A673 (cell line): ENCODE measurements around the gene MS4A12. TPM values are rescaled to one million over a fixed set of nuclear protein-coding genes. Genes with fewer than 3 reads are reported as not detected.

ENCODE experiments used
- BruUV-seq: library from RNA; stranded (reverse); fragments of 400-500 nt; replicated peaks from 2 replicates; lab custom pipeline; 2021; lab: Mats Ljungman, UMichigan
- CTCF ChIA-PET: fragments of 300-600 bp; sonication (Branson Sonifier 250); formaldehyde crosslinking; loops from one replicate; lab custom pipeline; 2022; ENCODE audit warnings: antibody characterized with exemption; lab: Charles Lee
- POLR2A ChIA-PET: fragments of 300-600 bp; sonication (Branson Sonifier 250); formaldehyde crosslinking; loops from one replicate; lab custom pipeline; 2022; ENCODE audit warnings: antibody characterized with exemption; ENCODE audit not compliant: low non-redundant PET; lab: Charles Lee
- DNase-seq: peaks from one replicate; pipeline ENCODE4 v3.0.0-alpha.2; 2015; ENCODE audit warnings: low spot score
- H3K27ac ChIP-seq: fragments of 200-600 bp; sonication (generic); 2 replicates; pipeline ENCODE4 v1.5.1; 2016; ENCODE audit warnings: mixed run types, low read depth, mild to moderate bottlenecking, mixed read lengths, antibody characterized with exemption, low read length; ENCODE audit not compliant: poor library complexity, severe bottlenecking
- H3K27me3 ChIP-seq: fragments of 200-600 bp; sonication (generic); replicated peaks from 2 replicates; pipeline ENCODE4 v1.6.1; 2017; ENCODE audit warnings: mixed run types, low read depth, mild to moderate bottlenecking, mixed read lengths, antibody characterized with exemption, low read length; ENCODE audit not compliant: insufficient read depth, poor library complexity
- H3K36me3 ChIP-seq: fragments of 200-600 bp; sonication (generic); 2 replicates; pipeline ENCODE4 v1.6.1; 2016; ENCODE audit warnings: mixed run types, mild to moderate bottlenecking, mixed read lengths, antibody characterized with exemption, low read length; ENCODE audit not compliant: insufficient read depth, poor library complexity, severe bottlenecking
- H3K4me1 ChIP-seq: fragments of 200-600 bp; sonication (generic); 2 replicates; pipeline ENCODE4 v1.6.1; 2017; ENCODE audit warnings: mixed run types, mild to moderate bottlenecking, mixed read lengths, antibody characterized with exemption, low read length; ENCODE audit not compliant: insufficient read depth, poor library complexity, severe bottlenecking
- H3K4me3 ChIP-seq: fragments of 200-600 bp; sonication (generic); 2 replicates; pipeline ENCODE4 v1.5.1; 2016; ENCODE audit warnings: low read depth, mixed run types, mild to moderate bottlenecking, mixed read lengths, low read length; ENCODE audit not compliant: poor library complexity, severe bottlenecking
- H3K9me3 ChIP-seq: fragments of 200-600 bp; sonication (generic); 2 replicates; pipeline ENCODE4 v1.6.1; 2016; ENCODE audit warnings: mixed run types, low read depth, mild to moderate bottlenecking, mixed read lengths, antibody characterized with exemption, low read length; ENCODE audit not compliant: poor library complexity, severe bottlenecking
- EZH2 ChIP-seq: fragments of 200-600 bp; sonication (generic); IDR thresholded peaks from 2 replicates; pipeline ENCODE4 v1.6.1; 2017; ENCODE audit warnings: borderline replicate concordance, low read depth, mild to moderate bottlenecking, mixed read lengths, antibody characterized with exemption, low read length; ENCODE audit not compliant: poor library complexity, severe bottlenecking
- intact Hi-C: fragments of 100-400 bp; cut with micrococcal nuclease; formaldehyde crosslinking; loops from one replicate; pipeline ENCODE4 v1.10.0; 2022; ENCODE audit not compliant: unreplicated experiment
- total RNA-seq: library from RNA; stranded (reverse); gene quantifications from 2 replicates; pipeline ENCODE4 v1.2.3, GENCODE V29; 2021
- TF ChIP-seq, protein P1 (sequence below): fragments of 300-800, 200-600 bp; sonication (generic); conservative IDR thresholded peaks from 2 replicates; pipeline ENCODE4 v1.5.1; 2017; ENCODE audit warnings: low read depth, mild to moderate bottlenecking, antibody characterized with exemption, low read length, moderate library complexity, mixed read lengths

Gene MS4A12
- total RNA-seq, 1 experiment from 2014 or later: not detected

DNA sequence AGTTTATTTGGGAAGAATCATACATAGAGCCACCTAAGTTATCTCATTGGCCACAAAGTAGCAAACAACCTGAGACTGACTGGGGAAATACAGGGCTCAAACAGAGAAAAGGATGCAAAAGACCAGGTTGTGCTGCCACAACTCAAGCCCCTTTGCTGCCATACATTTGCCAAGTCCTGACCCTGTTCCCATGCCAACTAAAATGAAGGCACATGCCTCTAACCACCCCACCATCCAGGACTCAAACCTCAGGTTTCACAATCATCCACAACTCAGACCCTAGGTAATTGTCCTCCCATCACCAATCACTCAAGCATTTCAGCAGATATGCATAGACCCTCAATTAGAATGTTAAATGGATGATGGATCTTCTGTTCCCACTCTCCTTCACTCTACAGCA lies 38.4 kb upstream of the MS4A12 start:
- BruUV-seq: no TSS peak
- Histone ChIP-seq H3K4me1 (no peaks in the 10 kb centered on the region), H3K9me3 (no peaks in the 10 kb centered on the region), H3K27ac (no peak overlapping the region), H3K36me3 (no peaks in the 10 kb centered on the region), H3K27me3 (peaks cover 6% of the 10 kb centered on the region), H3K4me3 (no peak overlapping the region)
- intact Hi-C loops: no loop called here
- ChIA-PET CTCF (no interaction called here), POLR2A (interaction anchor here (1.0 kb wide), 1 partner anchor 230 kb away, joined by 3 read pairs; no protein-coding TSS in a partner anchor)
- TF ChIP-seq, protein P1, sequence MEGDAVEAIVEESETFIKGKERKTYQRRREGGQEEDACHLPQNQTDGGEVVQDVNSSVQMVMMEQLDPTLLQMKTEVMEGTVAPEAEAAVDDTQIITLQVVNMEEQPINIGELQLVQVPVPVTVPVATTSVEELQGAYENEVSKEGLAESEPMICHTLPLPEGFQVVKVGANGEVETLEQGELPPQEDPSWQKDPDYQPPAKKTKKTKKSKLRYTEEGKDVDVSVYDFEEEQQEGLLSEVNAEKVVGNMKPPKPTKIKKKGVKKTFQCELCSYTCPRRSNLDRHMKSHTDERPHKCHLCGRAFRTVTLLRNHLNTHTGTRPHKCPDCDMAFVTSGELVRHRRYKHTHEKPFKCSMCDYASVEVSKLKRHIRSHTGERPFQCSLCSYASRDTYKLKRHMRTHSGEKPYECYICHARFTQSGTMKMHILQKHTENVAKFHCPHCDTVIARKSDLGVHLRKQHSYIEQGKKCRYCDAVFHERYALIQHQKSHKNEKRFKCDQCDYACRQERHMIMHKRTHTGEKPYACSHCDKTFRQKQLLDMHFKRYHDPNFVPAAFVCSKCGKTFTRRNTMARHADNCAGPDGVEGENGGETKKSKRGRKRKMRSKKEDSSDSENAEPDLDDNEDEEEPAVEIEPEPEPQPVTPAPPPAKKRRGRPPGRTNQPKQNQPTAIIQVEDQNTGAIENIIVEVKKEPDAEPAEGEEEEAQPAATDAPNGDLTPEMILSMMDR: no peak
- TF ChIP-seq EZH2: no peak
- no peak for DNase-seq

DNA sequence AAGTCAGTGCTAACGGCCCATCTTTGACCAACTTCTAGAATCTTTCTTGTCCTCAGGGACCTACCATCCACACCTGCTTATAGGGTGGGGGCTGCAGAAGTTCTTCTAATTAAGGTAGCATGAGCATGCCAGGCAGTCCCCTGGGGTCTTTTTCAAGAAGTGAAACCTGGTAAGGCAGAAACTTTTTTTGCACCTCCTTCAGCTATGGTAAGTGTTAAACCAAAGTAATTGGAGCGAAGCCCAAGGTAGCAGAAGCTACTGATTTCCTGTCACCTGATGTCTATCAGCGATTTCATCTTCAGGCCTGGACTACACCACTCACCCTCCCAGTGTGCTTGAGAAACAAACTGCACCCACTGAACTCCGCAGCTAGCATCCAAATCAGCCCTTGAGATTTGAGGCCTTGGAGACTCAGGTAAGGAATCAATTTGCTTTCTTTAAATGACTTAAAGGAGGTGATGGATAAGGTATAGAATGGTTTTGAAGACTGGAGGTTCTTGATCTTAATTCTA lies 37.0 kb upstream of the MS4A12 start, which contains the start of gene MS4A1:
Gene MS4A1, plus strand, starts transcription at position 317 of the 512 bp plus-strand sequence. CDS start 6,528 bp downstream, outside the sequence.
- TF ChIP-seq EZH2: no peak
- TF ChIP-seq, protein P1: no peak
- no peaks in the 10 kb centered on the region for H3K36me3 ChIP-seq
- no peak within 1 kb of the TSS for H3K4me3 ChIP-seq
- DNase-seq: no peak
- no TSS peak for BruUV-seq
- no peaks in the 10 kb centered on the region for H3K4me1 ChIP-seq
- peaks cover 6% of the 10 kb centered on the region for H3K27me3 ChIP-seq
- no peaks in the 10 kb centered on the region for H3K9me3 ChIP-seq
- CTCF ChIA-PET: no interaction called here
- POLR2A ChIA-PET: no interaction called here
- no peak within 1 kb of the TSS for H3K27ac ChIP-seq
- intact Hi-C loops: no loop called here

DNA sequence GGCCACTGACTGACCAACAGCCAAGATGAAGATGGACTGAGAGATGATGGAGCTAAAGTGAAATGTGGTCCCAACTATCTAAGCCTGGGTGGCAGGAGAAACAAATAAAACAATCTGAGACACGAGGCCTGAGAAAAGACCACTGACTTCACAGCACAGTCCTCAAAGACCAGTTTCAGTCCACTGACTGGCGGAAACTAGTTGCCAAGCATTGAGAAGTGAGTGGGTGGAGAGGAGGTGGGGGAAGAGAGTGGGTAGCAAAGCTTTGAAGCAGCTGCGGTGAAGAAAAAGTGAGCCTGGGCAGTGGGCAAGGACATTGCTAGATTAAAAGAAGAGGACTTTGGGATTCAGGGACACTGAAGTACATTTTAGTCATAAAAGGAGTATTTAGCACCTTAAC lies 35.0 kb upstream of the MS4A12 start:
- no peak for DNase-seq
- Histone ChIP-seq H3K27ac (no peak overlapping the region), H3K9me3 (no peaks in the 10 kb centered on the region), H3K4me3 (no peak overlapping the region), H3K27me3 (peaks cover 6% of the 10 kb centered on the region), H3K4me1 (no peaks in the 10 kb centered on the region), H3K36me3 (no peaks in the 10 kb centered on the region)
- POLR2A ChIA-PET: no interaction called here
- BruUV-seq: no TSS peak
- TF ChIP-seq EZH2: no peak
- TF ChIP-seq, protein P1: no peak
- CTCF ChIA-PET: no interaction called here
- intact Hi-C loops: no loop called here
